ENCODE measurements around the gene COL4A5.

- TF ChIP-seq CTCF (IDR thresholded peaks at IDR 0.05): no peak
- TF ChIP-seq POLR2A (IDR thresholded peaks at IDR 0.05): no peak
These were observed 88.1 kb downstream of the COL4A5 start for GRCh38 chrX:108527724-108528123.
